Chondrocyte (in vitro differentiated cells): ENCODE measurements around the gene PTGES3. TPM values are rescaled to one million over a fixed set of nuclear protein-coding genes. Genes with fewer than 3 reads are reported as not detected.

ENCODE experiments used
- DNase-seq: peaks from one replicate; pipeline ENCODE4 v3.0.0; 2021; ENCODE audit warnings: mixed read lengths, low spot score
- H3K27ac Mint-ChIP-seq: one replicate; pipeline ENCODE4 v1.8.0; 2021; ENCODE audit warnings: mild to moderate bottlenecking, moderate library complexity, mixed read lengths; ENCODE audit not compliant: unreplicated experiment
- H3K27me3 Mint-ChIP-seq: 2 replicates; pipeline ENCODE4 v1.8.0; 2021; ENCODE audit warnings: low read depth, mixed read lengths
- H3K36me3 Mint-ChIP-seq: 2 replicates; pipeline ENCODE4 v1.8.0; 2021; ENCODE audit warnings: low read depth, mixed read lengths
- H3K4me1 Mint-ChIP-seq: 2 replicates; pipeline ENCODE4 v1.8.0; 2021; ENCODE audit warnings: low read depth, mild to moderate bottlenecking, mixed read lengths
- H3K4me3 Mint-ChIP-seq: one replicate; pipeline ENCODE4 v1.8.0; 2021; ENCODE audit warnings: mild to moderate bottlenecking, moderate library complexity, mixed read lengths; ENCODE audit not compliant: unreplicated experiment
- H3K9me3 Mint-ChIP-seq: 2 replicates; pipeline ENCODE4 v1.8.0; 2021; ENCODE audit warnings: low read depth, mixed read lengths
- total RNA-seq: library from RNA; stranded (reverse); gene quantifications from 3 replicates; pipeline ENCODE4 v1.2.1, GENCODE V29; 2021
- TF ChIP-seq, protein P1 (sequence below): fragments of 200-600 bp; sonication (generic); IDR thresholded peaks from 2 replicates; pipeline ENCODE4 v1.5.0; 2021; ENCODE audit warnings: antibody characterized with exemption, mild to moderate bottlenecking, moderate library complexity

PTGES3 gene
- total RNA-seq, 1 donor from 2014 or later: 127 TPM

DNA sequence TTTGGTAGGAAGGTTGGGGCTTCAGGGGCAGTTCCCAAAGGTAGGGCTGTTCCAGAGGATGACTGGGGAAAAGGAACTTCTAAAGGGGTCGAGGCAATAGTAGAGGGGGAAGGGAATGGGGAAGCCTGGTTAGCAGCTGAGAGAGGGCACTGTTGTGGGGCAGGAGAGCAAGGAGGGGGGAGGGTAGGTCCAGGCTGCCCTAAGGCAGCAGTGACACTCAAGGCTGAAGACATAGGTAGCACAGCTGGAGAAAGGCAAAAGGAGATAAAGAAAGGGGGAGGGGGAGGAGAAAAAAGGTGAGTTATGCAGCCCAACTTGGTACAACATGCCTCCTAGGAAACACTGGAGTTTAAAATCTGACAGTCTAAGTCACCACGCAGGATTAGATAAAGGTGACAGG, 33.1 kb upstream of the PTGES3 start:
- H3K4me3 Mint-ChIP-seq: no peak overlapping the region
- no peaks in the 10 kb centered on the region for H3K9me3 Mint-ChIP-seq
- H3K27ac Mint-ChIP-seq: peak overlapping the region; percentile 60
- no peak for DNase-seq
- H3K27me3 Mint-ChIP-seq: no peaks in the 10 kb centered on the region
- peaks cover 68% of the 10 kb centered on the region for H3K4me1 Mint-ChIP-seq
- TF ChIP-seq, protein P1, sequence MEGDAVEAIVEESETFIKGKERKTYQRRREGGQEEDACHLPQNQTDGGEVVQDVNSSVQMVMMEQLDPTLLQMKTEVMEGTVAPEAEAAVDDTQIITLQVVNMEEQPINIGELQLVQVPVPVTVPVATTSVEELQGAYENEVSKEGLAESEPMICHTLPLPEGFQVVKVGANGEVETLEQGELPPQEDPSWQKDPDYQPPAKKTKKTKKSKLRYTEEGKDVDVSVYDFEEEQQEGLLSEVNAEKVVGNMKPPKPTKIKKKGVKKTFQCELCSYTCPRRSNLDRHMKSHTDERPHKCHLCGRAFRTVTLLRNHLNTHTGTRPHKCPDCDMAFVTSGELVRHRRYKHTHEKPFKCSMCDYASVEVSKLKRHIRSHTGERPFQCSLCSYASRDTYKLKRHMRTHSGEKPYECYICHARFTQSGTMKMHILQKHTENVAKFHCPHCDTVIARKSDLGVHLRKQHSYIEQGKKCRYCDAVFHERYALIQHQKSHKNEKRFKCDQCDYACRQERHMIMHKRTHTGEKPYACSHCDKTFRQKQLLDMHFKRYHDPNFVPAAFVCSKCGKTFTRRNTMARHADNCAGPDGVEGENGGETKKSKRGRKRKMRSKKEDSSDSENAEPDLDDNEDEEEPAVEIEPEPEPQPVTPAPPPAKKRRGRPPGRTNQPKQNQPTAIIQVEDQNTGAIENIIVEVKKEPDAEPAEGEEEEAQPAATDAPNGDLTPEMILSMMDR: no peak
- peaks cover 26% of the 10 kb centered on the region for H3K36me3 Mint-ChIP-seq

DNA sequence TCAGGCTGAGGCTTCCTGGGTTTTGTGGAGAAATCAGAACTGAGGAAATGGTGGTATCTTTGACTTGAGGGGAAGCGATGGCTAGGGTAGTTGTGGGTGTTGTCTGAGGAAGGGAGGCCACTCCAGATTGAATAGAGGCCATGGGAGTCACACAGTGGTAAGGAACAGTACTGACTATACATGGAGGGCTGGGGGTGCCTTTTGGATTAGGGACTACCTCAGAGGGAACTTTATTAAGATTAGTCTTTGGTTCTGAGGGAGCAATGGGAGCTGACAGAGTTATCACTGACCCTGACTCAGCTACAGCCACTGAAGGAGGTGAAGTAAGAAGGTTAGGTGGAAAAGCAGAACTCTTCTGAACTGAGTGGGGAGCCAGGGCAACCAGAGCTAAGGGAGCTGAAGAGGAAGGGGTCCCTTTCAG, 32.7 kb upstream of the PTGES3 start:
- TF ChIP-seq, protein P1: no peak
- Mint-ChIP-seq H3K36me3 (peaks cover 30% of the 10 kb centered on the region), H3K4me3 (no peak overlapping the region), H3K4me1 (peaks cover 69% of the 10 kb centered on the region), H3K27ac (peak overlapping the region; percentile 82), H3K27me3 (no peaks in the 10 kb centered on the region), H3K9me3 (no peaks in the 10 kb centered on the region)
- no peak for DNase-seq

DNA sequence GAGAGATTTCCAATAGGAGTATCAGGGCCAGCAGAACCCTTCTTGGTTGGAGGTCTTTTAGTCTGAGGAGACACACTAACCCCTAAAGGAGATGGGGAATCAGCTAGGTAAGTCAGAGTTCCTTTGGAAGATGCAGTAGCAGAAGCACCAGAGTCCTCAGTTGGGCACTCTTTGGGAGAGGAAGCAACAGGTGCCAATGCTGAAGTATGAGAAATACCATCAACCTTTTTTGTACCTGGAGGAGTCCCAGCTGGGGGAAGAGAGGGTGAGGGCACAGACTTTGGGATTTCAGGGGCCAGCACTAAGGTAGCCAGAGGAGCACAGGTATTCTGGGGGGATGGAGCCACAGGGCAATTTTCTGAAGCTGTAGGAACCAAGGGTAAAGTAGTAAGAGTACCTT, 31.0 kb upstream of the PTGES3 start:
- H3K4me1 Mint-ChIP-seq: peaks cover 66% of the 10 kb centered on the region
- peak overlapping the region; percentile 50 for H3K27ac Mint-ChIP-seq
- DNase-seq: no peak
- TF ChIP-seq, protein P1: no peak
- H3K9me3 Mint-ChIP-seq: no peaks in the 10 kb centered on the region
- no peak overlapping the region for H3K4me3 Mint-ChIP-seq
- peaks cover 36% of the 10 kb centered on the region for H3K36me3 Mint-ChIP-seq
- no peaks in the 10 kb centered on the region for H3K27me3 Mint-ChIP-seq

DNA sequence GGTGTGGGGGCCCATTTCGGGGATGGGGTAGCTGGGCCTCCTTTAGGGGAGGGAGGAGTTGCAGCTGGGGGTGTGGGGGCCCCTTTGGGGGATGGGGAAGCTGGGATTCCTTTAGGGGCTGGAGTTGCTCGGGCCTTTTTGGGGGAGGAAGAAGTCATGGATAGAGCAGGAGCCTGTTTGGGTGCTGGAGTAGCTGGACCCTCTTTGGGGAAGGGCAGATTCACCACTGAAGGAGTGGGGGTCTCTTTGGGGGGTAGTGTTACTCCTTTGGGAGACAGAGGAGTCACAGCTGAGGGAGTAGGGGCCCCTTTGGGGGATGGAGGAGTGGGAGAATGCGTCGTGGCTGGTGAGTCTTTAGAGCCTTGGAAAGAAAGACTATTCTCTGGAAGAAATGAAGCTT, 30.6 kb upstream of the PTGES3 start:
- no peak overlapping the region for H3K4me3 Mint-ChIP-seq
- H3K27me3 Mint-ChIP-seq: no peaks in the 10 kb centered on the region
- DNase-seq: no peak
- peaks cover 62% of the 10 kb centered on the region for H3K4me1 Mint-ChIP-seq
- peak overlapping the region; percentile 50 for H3K27ac Mint-ChIP-seq
- H3K9me3 Mint-ChIP-seq: no peaks in the 10 kb centered on the region
- TF ChIP-seq, protein P1: no peak
- peaks cover 37% of the 10 kb centered on the region for H3K36me3 Mint-ChIP-seq

DNA sequence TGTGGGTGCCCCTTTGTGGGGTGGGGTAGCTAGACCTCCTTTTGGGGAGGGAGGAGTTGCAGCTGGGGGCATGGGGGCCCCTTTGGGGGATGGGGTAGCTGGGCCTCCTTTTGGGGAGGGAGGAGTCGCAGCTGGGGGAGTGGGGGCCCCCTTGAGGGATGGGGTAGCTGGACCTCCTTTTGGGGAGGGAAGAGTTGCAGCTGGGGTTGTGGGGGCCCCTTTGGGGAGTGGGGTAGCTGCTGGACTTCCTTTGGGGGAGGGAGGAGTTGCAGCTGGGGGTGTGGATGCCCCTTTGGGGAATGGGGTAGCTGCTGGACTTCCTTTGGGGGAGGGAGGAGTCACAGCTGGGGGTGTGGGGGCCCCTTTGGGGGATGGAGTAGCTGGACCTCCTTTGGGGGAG, 30.1 kb upstream of the PTGES3 start:
- H3K27me3 Mint-ChIP-seq: no peaks in the 10 kb centered on the region
- H3K27ac Mint-ChIP-seq: no peak overlapping the region
- DNase-seq: peak; percentile 24
- H3K4me3 Mint-ChIP-seq: no peak overlapping the region
- peaks cover 57% of the 10 kb centered on the region for H3K4me1 Mint-ChIP-seq
- no peaks in the 10 kb centered on the region for H3K9me3 Mint-ChIP-seq
- TF ChIP-seq, protein P1: no peak
- peaks cover 41% of the 10 kb centered on the region for H3K36me3 Mint-ChIP-seq
